GM12878 (cell line): Measurements from ENCODE around the gene PRRX1. TPM values are rescaled to one million over a fixed set of nuclear protein-coding genes. Genes with fewer than 3 reads are reported as not detected.

Experiments used
- ATAC-seq: fragments of 200-7000 bp; cut with Tn5 transposase; 3 replicates; pipeline ENCODE4 v1.9.1; 2020; ENCODE audit warnings: mild to moderate bottlenecking, moderate library complexity
- BruUV-seq: library from RNA; stranded (reverse); fragments of 400-500 nt; replicated peaks from 2 replicates; lab custom pipeline; 2021; lab: Mats Ljungman, UMichigan
- CTCF ChIA-PET: fragments of 300-600 bp; sonication (Branson Sonifier 250); formaldehyde crosslinking; extraction: SDS; loops from one replicate; lab custom pipeline; 2021; ENCODE audit warnings: inconsistent platforms; lab: Yijun Ruan, JAX
- POLR2A ChIA-PET: fragments of 350-600 bp; formaldehyde crosslinking; extraction: SDS; loops from one replicate; lab custom pipeline; 2021; ENCODE audit warnings: inconsistent platforms; lab: Charles Lee
- RAD21 ChIA-PET: fragments of 300-600 bp; sonication (Branson Sonifier 250); formaldehyde crosslinking; loops from one replicate; lab custom pipeline; 2023; ENCODE audit warnings: antibody characterized with exemption; ENCODE audit not compliant: unreplicated experiment; lab: Charles Lee
- SMC1A ChIA-PET: fragments of 300-600 bp; sonication (Branson Sonifier 250); formaldehyde crosslinking; loops from one replicate; lab custom pipeline; 2023; ENCODE audit not compliant: unreplicated experiment, uncharacterized antibody; lab: Charles Lee
- DNase-seq: peaks from one replicate; pipeline ENCODE4 v3.0.0-alpha.2; 2011; ENCODE audit warnings: low read depth, low spot score
- FAIRE-seq: peaks from 3 replicates; lab custom pipeline; 2011; peaks lifted over from hg19 to GRCh38; lab: Jason Lieb, UNC
- H2AFZ ChIP-seq: 2 replicates; pipeline ENCODE4 v1.6.0; 2011; ENCODE audit warnings: low read depth, low read length, control low read depth; ENCODE audit not compliant: control insufficient read depth
- H3K27ac ChIP-seq: 2 replicates; pipeline ENCODE4 v1.5.1; 2011; ENCODE audit warnings: control low read depth; ENCODE audit not compliant: control insufficient read depth, insufficient read depth
- H3K27me3 ChIP-seq, 2 experiments: replicated peaks in 1 of 2; 2 replicates each; pipeline versions ENCODE4 v1.6.0 to v1.6.1; 2011; ENCODE audit warnings: low read length in 1 of 2; ENCODE audit not compliant: control insufficient read depth in 2 of 2, insufficient read depth in 2 of 2
- H3K36me3 ChIP-seq, 2 experiments: 2 replicates each; pipeline ENCODE4 v1.5.1; 2011; ENCODE audit warnings: low read length in 1 of 2; ENCODE audit not compliant: control insufficient read depth in 2 of 2, insufficient read depth in 2 of 2
- H3K4me1 ChIP-seq: 2 replicates; pipeline ENCODE4 v1.6.1; 2011; ENCODE audit warnings: mild to moderate bottlenecking, low read length, moderate library complexity, mixed read lengths; ENCODE audit not compliant: control insufficient read depth, insufficient read depth
- H3K4me2 ChIP-seq: 2 replicates; pipeline ENCODE4 v1.6.0; 2011; ENCODE audit warnings: control low read depth; ENCODE audit not compliant: control insufficient read depth, insufficient read depth
- H3K4me3 ChIP-seq: fragments of 200-600 bp; sonication (generic); 2 replicates; pipeline ENCODE4 v1.5.1; 2016
- H3K79me2 ChIP-seq: 2 replicates; pipeline ENCODE4 v1.6.0; 2011; ENCODE audit warnings: low read length; ENCODE audit not compliant: control insufficient read depth, insufficient read depth
- H3K9ac ChIP-seq: 2 replicates; pipeline ENCODE4 v1.8.0; 2011; ENCODE audit warnings: low read length, control low read depth, mixed read lengths; ENCODE audit not compliant: control insufficient read depth, insufficient read depth
- H3K9me3 ChIP-seq: replicated peaks from 3 replicates; pipeline ENCODE4 v1.5.1; 2011; ENCODE audit warnings: mild to moderate bottlenecking, low read length; ENCODE audit not compliant: control insufficient read depth, insufficient read depth
- H4K20me1 ChIP-seq: 2 replicates; pipeline ENCODE4 v1.6.0; 2011; ENCODE audit not compliant: control insufficient read depth, insufficient read depth
- BCL3 ChIP-seq: IDR thresholded peaks from 2 replicates; pipeline ENCODE4 v1.6.1; 2011; ENCODE audit warnings: borderline replicate concordance, low read depth, mild to moderate bottlenecking, moderate library complexity, low read length; ENCODE audit not compliant: insufficient read depth, poor library complexity, severe bottlenecking
- BHLHE40 ChIP-seq, 2 experiments: fragments of 450-650 bp in 1 of 2; IDR thresholded peaks; 2 replicates each; pipeline ENCODE4 v1.6.1; 2011 to 2017; ENCODE audit warnings: low read depth in 2 of 2, borderline replicate concordance in 1 of 2, improper control_type of control experiment in 1 of 2, low read length in 1 of 2, mild to moderate bottlenecking in 1 of 2
- FOXM1 ChIP-seq: IDR thresholded peaks from 2 replicates; pipeline ENCODE4 v1.6.1; 2012; ENCODE audit warnings: low read depth, mild to moderate bottlenecking, inconsistent platforms, low read length, moderate library complexity
- NR2C1 ChIP-seq: fragments of 450-650 bp; IDR thresholded peaks from 2 replicates; pipeline ENCODE4 v1.6.1; 2017; ENCODE audit warnings: antibody characterized with exemption, mild to moderate bottlenecking, moderate library complexity
- NRF1 ChIP-seq: conservative IDR thresholded peaks from 2 replicates; pipeline ENCODE4 v1.6.1; 2011; ENCODE audit warnings: mild to moderate bottlenecking, low read depth, low read length, improper control_type of control experiment
- POLR2AphosphoS5 ChIP-seq: IDR thresholded peaks from 2 replicates; pipeline ENCODE4 v1.6.1; 2011; ENCODE audit warnings: mild to moderate bottlenecking, low read length, inconsistent platforms
- STAT1 ChIP-seq: fragments of 450-650 bp; conservative IDR thresholded peaks from 2 replicates; pipeline ENCODE4 v1.6.1; 2014; ENCODE audit warnings: antibody characterized with exemption, mild to moderate bottlenecking
- YY1 ChIP-seq: IDR thresholded peaks from 2 replicates; pipeline ENCODE4 v1.6.1; 2011; ENCODE audit warnings: low read depth, mild to moderate bottlenecking, low read length
- ZNF274 ChIP-seq: IDR thresholded peaks from one replicate; pipeline ENCODE4 v1.8.0; 2011; ENCODE audit not compliant: insufficient read length, insufficient read depth
- ZNF687 ChIP-seq: fragments of 450-650 bp; IDR thresholded peaks from 2 replicates; pipeline ENCODE4 v1.6.1; 2017; ENCODE audit warnings: mild to moderate bottlenecking, moderate library complexity
- WGBS: methylation state at CpG from one replicate; pipeline ENCODE4 v1.1.6; 2016; ENCODE audit warnings: low lambda C conversion rate; ENCODE audit not compliant: insufficient replicate concordance, insufficient coverage; ENCODE audit errors: missing lambda C conversion rate; 5-methylcytosine and 5-hydroxymethylcytosine counted together
- in situ Hi-C: fragments of 300-500 bp; cut with MboI; formaldehyde crosslinking; loops from 9 replicates; pipeline ENCODE4 v1.14.3; 2018; ENCODE audit warnings: mixed read lengths
- intact Hi-C: fragments of 100-400 bp; cut with micrococcal nuclease; formaldehyde crosslinking; loops from one replicate; pipeline ENCODE4 v1.14.2; 2022; ENCODE audit not compliant: unreplicated experiment
- polyA plus RNA-seq, 11 experiments: library from polyadenylated mRNA; depleted of rRNA in 4 of 11; unstranded in 6 of 11; stranded (reverse) in 5 of 11; fragments of >200 nt; fragmentation: Nextera tagmentation in 4 of 11; fragmentation: Illumina TruSeq in 1 of 11; extraction: Ambion mirVana in 4 of 11; extraction: Trizol in 1 of 11; gene quantifications; 1 replicate in 1 of 11; 2 replicates in 10 of 11; pipeline versions ENCODE4 v1.2.1 to v1.2.3, GENCODE V29; 2011 to 2016; ENCODE audit warnings: inconsistent platforms in 2 of 11, missing spikeins in 2 of 11, low read depth in 1 of 11
- total RNA-seq, 4 experiments: library from RNA; depleted of rRNA in 3 of 4; stranded (reverse); fragments of >200 nt in 3 of 4; fragmentation: Illumina TruSeq in 1 of 4; extraction: Trizol in 1 of 4; gene quantifications; 2 replicates each; pipeline versions ENCODE4 v1.2.1 to v1.2.3, GENCODE V29; 2013 to 2021
- TF ChIP-seq, protein P1 (sequence below): fragments of 450-650 bp; IDR thresholded peaks from 2 replicates; pipeline ENCODE4 v1.6.1; 2016; ENCODE audit warnings: mild to moderate bottlenecking, moderate library complexity, borderline replicate concordance

PRRX1 gene
- total and polyA plus RNA-seq, 10 of the 15 experiments (the other 5 are each of a cell fraction or from before 2014, with no cell fraction given), result 0.42 to 64.6 (median 1.5) TPM

- in situ Hi-C loops, result no loop called here
- no peak overlapping the region for H3K4me2 ChIP-seq
- TF ChIP-seq STAT1, result no peak
- TF ChIP-seq ZNF687, result peak; percentile 73
- TF ChIP-seq BHLHE40 (IDR thresholded peaks at IDR 0.05; ENCODE audit: borderline replicate concordance in 1 of 2, low read depth in 2 of 2, low read length in 1 of 2), result 0 out of 4 replicates have a peak, but pooled peaks of 1 of the 2 experiments have one; percentile 15
- TF ChIP-seq ZNF274, result no peak
- TF ChIP-seq, protein P1, sequence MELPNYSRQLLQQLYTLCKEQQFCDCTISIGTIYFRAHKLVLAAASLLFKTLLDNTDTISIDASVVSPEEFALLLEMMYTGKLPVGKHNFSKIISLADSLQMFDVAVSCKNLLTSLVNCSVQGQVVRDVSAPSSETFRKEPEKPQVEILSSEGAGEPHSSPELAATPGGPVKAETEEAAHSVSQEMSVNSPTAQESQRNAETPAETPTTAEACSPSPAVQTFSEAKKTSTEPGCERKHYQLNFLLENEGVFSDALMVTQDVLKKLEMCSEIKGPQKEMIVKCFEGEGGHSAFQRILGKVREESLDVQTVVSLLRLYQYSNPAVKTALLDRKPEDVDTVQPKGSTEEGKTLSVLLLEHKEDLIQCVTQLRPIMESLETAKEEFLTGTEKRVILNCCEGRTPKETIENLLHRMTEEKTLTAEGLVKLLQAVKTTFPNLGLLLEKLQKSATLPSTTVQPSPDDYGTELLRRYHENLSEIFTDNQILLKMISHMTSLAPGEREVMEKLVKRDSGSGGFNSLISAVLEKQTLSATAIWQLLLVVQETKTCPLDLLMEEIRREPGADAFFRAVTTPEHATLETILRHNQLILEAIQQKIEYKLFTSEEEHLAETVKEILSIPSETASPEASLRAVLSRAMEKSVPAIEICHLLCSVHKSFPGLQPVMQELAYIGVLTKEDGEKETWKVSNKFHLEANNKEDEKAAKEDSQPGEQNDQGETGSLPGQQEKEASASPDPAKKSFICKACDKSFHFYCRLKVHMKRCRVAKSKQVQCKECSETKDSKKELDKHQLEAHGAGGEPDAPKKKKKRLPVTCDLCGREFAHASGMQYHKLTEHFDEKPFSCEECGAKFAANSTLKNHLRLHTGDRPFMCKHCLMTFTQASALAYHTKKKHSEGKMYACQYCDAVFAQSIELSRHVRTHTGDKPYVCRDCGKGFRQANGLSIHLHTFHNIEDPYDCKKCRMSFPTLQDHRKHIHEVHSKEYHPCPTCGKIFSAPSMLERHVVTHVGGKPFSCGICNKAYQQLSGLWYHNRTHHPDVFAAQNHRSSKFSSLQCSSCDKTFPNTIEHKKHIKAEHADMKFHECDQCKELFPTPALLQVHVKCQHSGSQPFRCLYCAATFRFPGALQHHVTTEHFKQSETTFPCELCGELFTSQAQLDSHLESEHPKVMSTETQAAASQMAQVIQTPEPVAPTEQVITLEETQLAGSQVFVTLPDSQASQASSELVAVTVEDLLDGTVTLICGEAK, result no peak
- TF ChIP-seq NRF1, result no peak
- no peak for TF ChIP-seq POLR2AphosphoS5
- TF ChIP-seq BCL3, result no peak
- TF ChIP-seq NR2C1, result no peak
- no peak for TF ChIP-seq YY1
- TF ChIP-seq FOXM1, result no peak
These were observed 2.8 kb downstream of the PRRX1 start for GRCh38 chr1:170666541-170667254.

More at GRCh38 chr1:170666541-170667254, 2.8 kb downstream of the PRRX1 start:
- Histone ChIP-seq H3K9ac (no peak overlapping the region), H3K36me3 (no peaks in the 10 kb centered on the region), H3K9me3 (no peaks in the 10 kb centered on the region; the same call in 2 of the 3 replicates), H4K20me1 (no peaks in the 10 kb centered on the region), H3K27ac (no peak overlapping the region), H3K79me2 (no peaks in the 10 kb centered on the region), H3K4me3 (no peak overlapping the region), H3K4me1 (no peaks in the 10 kb centered on the region), H2AFZ (no peak overlapping the region), H3K27me3 (peaks cover 13 to 36% of the 10 kb centered on the region in 2 experiments)
- WGBS, result 43% methylated on average over 32 of the region's 32 CpGs
- ChIA-PET POLR2A (interaction anchor here (0.6 to 3.2 kb wide), 5 partner anchors 9 to 134 kb away, joined by 3 to 15 read pairs (median 3); no protein-coding TSS in a partner anchor), SMC1A (interaction anchor here (0.7 to 7.9 kb wide), 15 partner anchors 8 to 597 kb away, joined by 3 to 49 read pairs (median 5); partner anchors contain the start of gene GORAB), CTCF (interaction anchor here (1.1 to 5.0 kb wide), 7 partner anchors 9 to 129 kb away, joined by 3 to 58 read pairs (median 4); no protein-coding TSS in a partner anchor), RAD21 (interaction anchor here (1.1 to 2.0 kb wide), 14 partner anchors 8 to 592 kb away, joined by 3 to 10 read pairs (median 5); partner anchors contain the start of genes GORAB and KIFAP3)
- BruUV-seq, result no TSS peak
- ATAC-seq (no peak), FAIRE-seq (no peak), DNase-seq (no peak)
- intact Hi-C loops, result loop anchor here (10.0 kb wide), 1 partner anchor 72 kb away; no protein-coding TSS in a partner anchor
